ENCODE data around the gene RPN1.

The RPN1 gene

DNA sequence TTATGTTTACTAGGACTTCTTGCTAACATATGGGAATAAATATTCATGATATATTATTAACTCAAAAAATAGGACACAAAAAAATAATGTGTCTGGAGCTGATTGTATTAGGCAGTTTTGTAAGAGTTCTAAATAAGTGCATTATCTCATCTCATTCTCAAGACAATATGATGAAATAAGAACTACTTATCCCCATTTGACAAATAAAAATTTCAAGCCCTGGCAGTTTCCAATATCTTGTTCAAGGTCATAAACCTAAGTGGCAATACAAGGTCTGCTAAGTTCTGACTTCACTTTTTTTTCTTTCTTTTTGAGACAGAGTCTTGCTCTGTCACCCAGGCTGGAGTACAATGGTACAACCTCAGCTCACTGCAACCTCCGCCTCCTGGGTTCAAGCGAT lies 18.3 kb downstream of the RPN1 start:
- no peaks in the 10 kb centered on the region for H3K4me1 ChIP-seq (ENCODE audit: control insufficient read depth, insufficient read depth, low read length)
- no peaks in the 10 kb centered on the region for H3K27me3 ChIP-seq (ENCODE audit: control insufficient read depth, insufficient read depth, low read length)
- no peak overlapping the region for H3K4me3 ChIP-seq (ENCODE audit: low read length)
- no peak overlapping the region for H3K9ac ChIP-seq (ENCODE audit: low read length)
- H3K27ac ChIP-seq (ENCODE audit: low read depth, low read length), result no peak overlapping the region
- peaks cover 9% of the 10 kb centered on the region for H3K36me3 ChIP-seq (ENCODE audit: control insufficient read depth, insufficient read depth, low read length)

DNA sequence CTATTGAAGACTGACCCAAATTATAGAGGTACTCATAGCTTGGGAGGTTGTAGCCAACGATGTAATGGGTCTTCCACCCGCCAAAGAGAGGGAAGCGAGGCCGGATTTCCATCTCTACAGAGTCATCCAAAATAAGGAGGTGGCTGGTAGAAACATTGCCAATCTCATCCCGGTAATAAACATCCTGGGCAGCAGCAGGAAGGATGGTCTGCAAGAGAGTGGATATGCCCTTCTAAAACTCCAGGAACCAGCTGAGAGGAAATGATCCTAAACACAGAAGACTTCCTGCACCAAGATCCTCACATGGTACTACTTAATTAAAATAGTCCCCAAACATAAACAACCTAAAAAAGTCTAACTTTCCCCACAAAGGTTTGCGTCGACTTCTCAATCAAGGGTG lies 20.7 kb downstream of the RPN1 start:
- Histone ChIP-seq H3K9ac (ENCODE audit: low read length) (no peak overlapping the region), H3K36me3 (ENCODE audit: control insufficient read depth, insufficient read depth, low read length) (peaks cover 27% of the 10 kb centered on the region), H3K27ac (ENCODE audit: low read depth, low read length) (no peak overlapping the region)

DNA sequence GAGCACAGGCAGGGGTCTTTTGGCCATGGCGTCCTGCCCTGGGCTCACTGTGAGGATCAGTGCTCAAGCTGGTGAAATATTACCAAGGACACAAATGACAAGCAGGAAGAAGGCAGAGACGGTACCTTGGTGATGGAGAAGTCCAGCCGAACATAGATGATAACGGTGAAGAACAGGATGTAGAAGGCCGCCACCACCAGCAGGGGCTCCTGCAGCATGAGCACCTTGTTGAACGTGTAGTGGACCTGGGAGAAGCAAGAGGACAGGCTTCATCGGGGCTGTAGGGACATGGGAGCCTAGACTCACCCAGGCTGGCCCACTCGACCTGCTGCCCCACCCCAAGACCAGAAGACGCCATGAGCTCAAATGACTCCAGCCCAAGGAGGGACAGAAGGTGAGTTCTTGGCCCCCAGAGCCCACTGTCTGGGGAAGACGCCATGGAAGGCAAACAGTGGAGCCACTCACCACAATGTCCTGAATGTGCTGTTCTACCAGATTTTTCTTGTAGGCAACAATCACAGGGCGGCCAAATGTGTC lies 25.1 kb downstream of the RPN1 start:
- no peak overlapping the region for H3K4me3 ChIP-seq (ENCODE audit: low read length)
- H3K36me3 ChIP-seq (ENCODE audit: control insufficient read depth, insufficient read depth, low read length), result peaks cover 46% of the 10 kb centered on the region
- no peak overlapping the region for H3K9ac ChIP-seq (ENCODE audit: low read length)
- H3K27me3 ChIP-seq (ENCODE audit: control insufficient read depth, insufficient read depth, low read length), result no peaks in the 10 kb centered on the region
- no peaks in the 10 kb centered on the region for H3K4me1 ChIP-seq (ENCODE audit: control insufficient read depth, insufficient read depth, low read length)
- H3K27ac ChIP-seq (ENCODE audit: low read depth, low read length), result no peak overlapping the region

More for the DNA sequence above, 20.7 kb downstream of the RPN1 start:
- no peaks in the 10 kb centered on the region for H3K4me1 ChIP-seq (ENCODE audit: control insufficient read depth, insufficient read depth, low read length)
- H3K27me3 ChIP-seq (ENCODE audit: control insufficient read depth, insufficient read depth, low read length), result no peaks in the 10 kb centered on the region
- H3K4me3 ChIP-seq (ENCODE audit: low read length), result no peak overlapping the region

DNA sequence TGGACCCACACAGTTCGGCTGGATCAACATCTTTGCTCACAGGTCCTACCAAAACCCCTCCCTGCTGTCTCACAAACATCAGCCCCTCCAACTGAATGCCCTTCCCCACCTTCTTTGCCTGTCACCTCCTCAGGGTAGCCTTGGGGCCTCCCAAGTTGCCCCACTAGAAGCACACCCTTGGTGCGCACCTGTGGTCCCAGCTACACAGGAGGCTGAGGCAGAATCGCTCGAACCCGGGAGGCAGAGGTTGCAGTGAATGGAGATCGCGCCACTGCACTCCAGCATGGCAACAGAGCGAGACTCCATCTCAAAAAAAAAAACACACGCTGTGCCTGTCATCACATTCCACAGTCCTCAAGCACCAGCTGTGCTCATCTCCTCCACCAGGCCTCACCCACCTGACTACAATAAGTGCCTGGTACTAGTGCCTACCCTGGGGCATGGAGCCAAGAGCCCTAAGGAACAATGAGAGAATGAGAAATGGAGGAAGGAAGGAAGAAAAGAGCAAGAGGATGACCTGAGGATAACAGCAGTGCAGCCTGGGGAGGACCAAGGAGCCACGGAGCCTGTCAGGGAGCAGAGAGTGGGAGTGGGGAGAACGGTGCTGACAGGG lies 26.0 kb downstream of the RPN1 start:
- Histone ChIP-seq H3K36me3 (ENCODE audit: control insufficient read depth, insufficient read depth, low read length) (peaks cover 46% of the 10 kb centered on the region), H3K27me3 (ENCODE audit: control insufficient read depth, insufficient read depth, low read length) (no peaks in the 10 kb centered on the region), H3K4me3 (ENCODE audit: low read length) (no peak overlapping the region), H3K27ac (ENCODE audit: low read depth, low read length) (no peak overlapping the region), H3K4me1 (ENCODE audit: control insufficient read depth, insufficient read depth, low read length) (no peaks in the 10 kb centered on the region), H3K9ac (ENCODE audit: low read length) (no peak overlapping the region)

DNA sequence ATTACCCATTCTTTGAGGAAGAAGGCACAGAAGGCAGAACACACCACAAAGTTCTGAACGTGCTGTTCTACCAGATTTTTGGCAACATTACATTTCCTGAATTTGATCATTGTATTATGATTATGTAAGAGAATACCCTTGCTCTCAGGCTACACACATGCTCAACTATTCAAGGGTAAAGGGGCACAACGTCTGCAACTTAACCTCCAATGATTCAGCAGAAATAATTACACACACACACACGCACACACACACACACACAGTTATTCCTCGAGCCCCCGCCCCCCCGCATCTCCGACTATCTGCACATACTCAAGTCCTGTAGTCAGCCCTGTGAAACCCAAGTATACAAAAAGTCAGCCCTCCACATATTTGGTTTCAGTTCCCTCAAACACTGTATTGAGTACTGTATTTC lies 26.8 kb downstream of the RPN1 start:
- Histone ChIP-seq H3K27me3 (ENCODE audit: control insufficient read depth, insufficient read depth, low read length) (no peaks in the 10 kb centered on the region), H3K4me3 (ENCODE audit: low read length) (no peak overlapping the region), H3K27ac (ENCODE audit: low read depth, low read length) (no peak overlapping the region), H3K4me1 (ENCODE audit: control insufficient read depth, insufficient read depth, low read length) (peaks cover 1% of the 10 kb centered on the region), H3K9ac (ENCODE audit: low read length) (no peak overlapping the region), H3K36me3 (ENCODE audit: control insufficient read depth, insufficient read depth, low read length) (peaks cover 46% of the 10 kb centered on the region)

DNA sequence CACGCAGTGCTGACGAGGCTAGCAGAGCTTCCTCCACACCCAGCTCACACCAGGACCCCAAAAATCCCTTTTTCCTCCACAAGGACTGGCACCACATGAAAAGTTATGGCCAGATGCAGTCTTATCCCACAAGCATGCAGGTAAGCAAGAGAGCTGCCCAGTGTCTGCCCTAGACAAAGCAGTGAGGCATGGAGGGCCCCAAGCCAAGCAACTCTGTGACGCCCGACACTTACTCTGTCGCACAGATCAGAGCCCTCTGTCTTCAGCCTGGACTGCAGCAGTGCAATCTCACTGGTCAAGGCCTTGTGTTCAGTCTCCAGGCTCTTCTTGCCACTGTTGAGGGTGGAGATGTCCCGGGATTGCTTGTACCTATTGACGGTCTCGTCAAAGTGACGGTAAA lies 28.7 kb downstream of the RPN1 start:
- H3K4me3 ChIP-seq (ENCODE audit: low read length), result no peak overlapping the region
- H3K27me3 ChIP-seq (ENCODE audit: control insufficient read depth, insufficient read depth, low read length), result no peaks in the 10 kb centered on the region
- H3K36me3 ChIP-seq (ENCODE audit: control insufficient read depth, insufficient read depth, low read length), result peaks cover 45% of the 10 kb centered on the region
- no peak overlapping the region for H3K9ac ChIP-seq (ENCODE audit: low read length)
- peaks cover 10% of the 10 kb centered on the region for H3K4me1 ChIP-seq (ENCODE audit: control insufficient read depth, insufficient read depth, low read length)
- no peak overlapping the region for H3K27ac ChIP-seq (ENCODE audit: low read depth, low read length)

DNA sequence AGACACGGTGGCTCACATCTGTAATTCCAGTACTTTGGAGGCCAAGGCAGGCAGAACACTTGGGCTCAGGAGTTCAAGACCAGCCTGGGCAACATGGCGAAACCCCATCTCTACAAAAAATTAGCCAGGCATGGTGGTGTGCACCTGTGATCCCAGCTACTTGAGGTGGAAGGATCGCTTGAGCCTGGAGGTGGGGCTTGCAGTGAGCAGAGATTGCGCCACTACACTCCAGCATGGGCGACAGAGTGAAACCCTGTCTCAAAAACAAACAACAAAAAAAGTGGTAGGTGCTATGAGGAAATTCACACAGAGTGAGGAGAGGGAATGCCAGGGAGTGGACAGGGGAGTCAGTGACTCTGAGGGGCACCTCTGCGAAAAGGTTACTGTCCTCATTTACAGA lies 29.4 kb downstream of the RPN1 start:
- Histone ChIP-seq H3K4me1 (ENCODE audit: control insufficient read depth, insufficient read depth, low read length) (peaks cover 10% of the 10 kb centered on the region), H3K9ac (ENCODE audit: low read length) (no peak overlapping the region), H3K27ac (ENCODE audit: low read depth, low read length) (no peak overlapping the region), H3K36me3 (ENCODE audit: control insufficient read depth, insufficient read depth, low read length) (peaks cover 39% of the 10 kb centered on the region), H3K4me3 (ENCODE audit: low read length) (no peak overlapping the region), H3K27me3 (ENCODE audit: control insufficient read depth, insufficient read depth, low read length) (no peaks in the 10 kb centered on the region)

DNA sequence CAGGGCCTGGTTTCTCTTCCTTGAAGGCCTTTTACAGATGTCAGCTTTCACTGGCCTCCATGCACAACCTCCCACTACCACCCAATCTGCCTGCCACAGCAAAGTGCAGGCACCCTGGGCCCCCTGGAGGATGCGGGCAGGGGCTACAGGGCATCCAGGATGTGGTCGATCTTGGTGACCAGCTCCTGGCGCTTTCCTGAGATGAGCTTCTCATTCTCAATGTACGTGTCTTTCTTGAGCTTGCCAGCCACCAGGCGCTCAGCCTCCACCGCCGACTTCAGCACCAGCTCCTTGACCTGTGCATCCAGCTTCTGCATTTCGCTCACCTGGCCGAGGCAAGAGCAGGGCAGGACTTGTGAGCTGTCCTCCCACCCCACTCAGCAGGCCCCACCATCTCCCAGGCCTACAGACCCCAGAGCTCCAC lies 30.3 kb downstream of the RPN1 start:
- Histone ChIP-seq H3K4me3 (ENCODE audit: low read length) (no peak overlapping the region), H3K4me1 (ENCODE audit: control insufficient read depth, insufficient read depth, low read length) (peaks cover 10% of the 10 kb centered on the region), H3K36me3 (ENCODE audit: control insufficient read depth, insufficient read depth, low read length) (peaks cover 30% of the 10 kb centered on the region), H3K27me3 (ENCODE audit: control insufficient read depth, insufficient read depth, low read length) (no peaks in the 10 kb centered on the region), H3K9ac (ENCODE audit: low read length) (no peak overlapping the region), H3K27ac (ENCODE audit: low read depth, low read length) (no peak overlapping the region)

DNA sequence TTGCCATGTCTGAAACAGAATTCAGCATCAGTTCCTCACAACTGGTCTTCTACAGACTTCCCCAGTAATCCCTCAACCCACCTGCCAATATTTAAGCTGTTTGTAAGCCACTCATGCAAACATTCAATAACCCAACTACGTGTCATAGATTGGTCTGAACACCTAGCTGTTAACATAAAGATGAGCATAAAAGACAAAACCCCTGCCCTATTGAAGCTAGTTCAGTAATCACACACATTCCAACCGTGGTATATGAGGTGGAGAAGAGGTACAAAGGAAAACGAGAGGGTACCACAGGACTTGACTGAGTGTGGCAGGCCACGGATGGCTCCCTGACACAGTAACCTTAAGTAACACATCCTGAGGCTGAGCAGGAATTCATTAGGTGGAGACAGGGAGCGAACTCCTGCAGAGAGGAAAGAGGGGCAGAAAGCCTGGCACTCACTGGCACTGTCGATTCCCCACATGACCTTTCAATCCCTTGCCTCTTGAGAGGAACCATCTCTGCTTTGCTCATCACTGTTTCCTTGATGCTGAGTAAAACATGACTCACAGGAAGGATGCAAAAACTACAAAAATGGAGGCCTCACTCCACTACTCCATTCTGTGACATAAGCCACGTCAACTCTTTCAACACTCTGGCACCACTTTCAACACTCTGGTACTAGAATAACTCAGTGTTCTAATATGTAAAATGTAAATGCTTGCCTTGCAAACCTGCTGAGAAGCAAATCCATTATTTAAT lies 31.3 kb downstream of the RPN1 start:
- H3K4me3 ChIP-seq (ENCODE audit: low read length), result no peak overlapping the region
- H3K27ac ChIP-seq (ENCODE audit: low read depth, low read length), result no peak overlapping the region
- H3K4me1 ChIP-seq (ENCODE audit: control insufficient read depth, insufficient read depth, low read length), result peaks cover 10% of the 10 kb centered on the region
- peaks cover 21% of the 10 kb centered on the region for H3K36me3 ChIP-seq (ENCODE audit: control insufficient read depth, insufficient read depth, low read length)
- H3K9ac ChIP-seq (ENCODE audit: low read length), result no peak overlapping the region
- no peaks in the 10 kb centered on the region for H3K27me3 ChIP-seq (ENCODE audit: control insufficient read depth, insufficient read depth, low read length)

DNA sequence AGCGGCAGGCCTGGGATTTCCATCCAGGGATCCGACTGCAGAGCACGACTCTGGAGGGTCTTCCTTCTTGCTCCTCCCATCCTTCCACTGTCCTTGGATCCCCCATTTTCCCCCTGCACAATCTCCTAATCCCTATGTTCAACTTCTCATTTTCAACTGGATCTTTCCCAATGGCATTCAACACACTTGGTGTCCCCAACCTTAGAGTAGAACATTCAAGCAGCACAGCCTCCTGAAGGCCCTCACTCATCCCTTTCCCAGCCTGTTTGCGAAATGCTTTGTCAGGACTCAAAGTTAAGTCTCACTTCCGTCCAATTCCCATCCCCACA lies 32.3 kb downstream of the RPN1 start:
- H3K4me1 ChIP-seq (ENCODE audit: control insufficient read depth, insufficient read depth, low read length), result peaks cover 10% of the 10 kb centered on the region
- peak overlapping the region; percentile 71 for H3K27ac ChIP-seq (ENCODE audit: low read depth, low read length)
- H3K36me3 ChIP-seq (ENCODE audit: control insufficient read depth, insufficient read depth, low read length), result peaks cover 15% of the 10 kb centered on the region
- peak overlapping the region; percentile 71 for H3K9ac ChIP-seq (ENCODE audit: low read length)
- peak overlapping the region; percentile 88 for H3K4me3 ChIP-seq (ENCODE audit: low read length)
- no peaks in the 10 kb centered on the region for H3K27me3 ChIP-seq (ENCODE audit: control insufficient read depth, insufficient read depth, low read length)

DNA sequence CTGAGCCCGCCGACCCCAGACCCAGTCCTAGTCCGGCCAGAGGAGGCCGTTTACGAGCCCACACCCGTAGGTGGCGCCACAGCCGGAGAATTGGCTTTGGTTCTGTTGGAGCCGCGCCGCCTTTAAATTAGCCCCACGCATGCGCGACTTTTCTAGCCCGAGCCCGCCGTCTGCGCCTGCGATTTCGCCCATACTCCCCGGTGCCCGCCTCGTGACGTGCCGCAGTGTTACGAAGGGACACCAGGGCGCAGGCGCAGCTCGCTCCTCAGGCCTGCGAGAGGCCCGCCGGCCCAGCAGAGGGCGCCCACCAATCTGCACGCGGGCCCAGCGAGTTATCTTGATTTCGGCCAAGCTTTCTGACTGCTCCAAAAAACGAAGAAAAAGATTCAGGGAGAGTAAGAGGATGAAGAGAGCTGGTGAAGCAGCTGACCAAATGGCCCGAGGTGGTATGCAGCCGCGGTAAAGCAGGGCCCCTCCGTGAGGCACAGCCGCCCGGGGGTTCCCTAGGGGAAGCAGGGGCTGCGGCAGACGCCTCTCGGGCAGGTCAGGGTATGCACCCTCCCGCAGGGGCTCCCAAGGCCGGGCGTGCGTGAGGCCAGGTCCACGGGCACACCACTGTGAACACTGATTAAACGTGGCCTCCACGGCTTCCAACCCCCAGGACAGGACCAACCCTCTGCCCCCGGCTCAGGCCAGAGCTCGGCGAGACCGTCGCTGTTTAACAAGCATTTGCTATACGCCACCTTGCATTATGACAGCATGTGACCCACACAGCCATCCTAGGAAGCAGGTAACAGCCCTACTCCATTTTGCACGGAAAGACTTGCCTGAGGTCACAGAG lies 32.8 kb downstream of the RPN1 start:
- Histone ChIP-seq H3K9ac (ENCODE audit: low read length) (peak overlapping the region; percentile 79), H3K27me3 (ENCODE audit: control insufficient read depth, insufficient read depth, low read length) (no peaks in the 10 kb centered on the region), H3K4me1 (ENCODE audit: control insufficient read depth, insufficient read depth, low read length) (peaks cover 10% of the 10 kb centered on the region), H3K27ac (ENCODE audit: low read depth, low read length) (peak overlapping the region; percentile 71), H3K4me3 (ENCODE audit: low read length) (peak overlapping the region; percentile 88), H3K36me3 (ENCODE audit: control insufficient read depth, insufficient read depth, low read length) (peaks cover 15% of the 10 kb centered on the region)

DNA sequence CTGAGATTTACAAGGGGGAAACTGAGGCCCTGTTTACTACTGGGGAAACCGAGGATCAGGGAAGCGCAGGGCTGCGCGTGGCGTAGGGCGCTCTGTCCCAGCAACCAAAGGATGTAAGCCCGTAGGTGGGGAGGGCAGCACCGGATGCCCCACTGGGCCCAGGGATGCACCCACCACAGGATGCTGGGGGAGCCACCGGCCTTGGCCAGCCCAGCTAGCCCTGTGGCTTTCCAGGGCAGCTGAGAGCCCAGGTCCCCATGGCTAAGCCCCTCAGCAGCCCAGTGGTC lies 33.4 kb downstream of the RPN1 start:
- peaks cover 15% of the 10 kb centered on the region for H3K36me3 ChIP-seq (ENCODE audit: control insufficient read depth, insufficient read depth, low read length)
- peak overlapping the region; percentile 66 for H3K27ac ChIP-seq (ENCODE audit: low read depth, low read length)
- peak overlapping the region; percentile 67 for H3K4me3 ChIP-seq (ENCODE audit: low read length)
- no peaks in the 10 kb centered on the region for H3K27me3 ChIP-seq (ENCODE audit: control insufficient read depth, insufficient read depth, low read length)
- H3K9ac ChIP-seq (ENCODE audit: low read length), result peak overlapping the region; percentile 79
- peaks cover 10% of the 10 kb centered on the region for H3K4me1 ChIP-seq (ENCODE audit: control insufficient read depth, insufficient read depth, low read length)
